ENCODE results near the gene C5orf34. TPM values are rescaled to one million over a fixed set of nuclear protein-coding genes. Genes with fewer than 3 reads are reported as not detected.
"Not testable (repeated sequence)": the region's sequence is repeated elsewhere in the genome, so short reads cannot be mapped to it uniquely, and the experiment has no call there.

The C5orf34 gene
- 0.73 and 1.4 TPM in 2 replicates for total RNA-seq

DNA sequence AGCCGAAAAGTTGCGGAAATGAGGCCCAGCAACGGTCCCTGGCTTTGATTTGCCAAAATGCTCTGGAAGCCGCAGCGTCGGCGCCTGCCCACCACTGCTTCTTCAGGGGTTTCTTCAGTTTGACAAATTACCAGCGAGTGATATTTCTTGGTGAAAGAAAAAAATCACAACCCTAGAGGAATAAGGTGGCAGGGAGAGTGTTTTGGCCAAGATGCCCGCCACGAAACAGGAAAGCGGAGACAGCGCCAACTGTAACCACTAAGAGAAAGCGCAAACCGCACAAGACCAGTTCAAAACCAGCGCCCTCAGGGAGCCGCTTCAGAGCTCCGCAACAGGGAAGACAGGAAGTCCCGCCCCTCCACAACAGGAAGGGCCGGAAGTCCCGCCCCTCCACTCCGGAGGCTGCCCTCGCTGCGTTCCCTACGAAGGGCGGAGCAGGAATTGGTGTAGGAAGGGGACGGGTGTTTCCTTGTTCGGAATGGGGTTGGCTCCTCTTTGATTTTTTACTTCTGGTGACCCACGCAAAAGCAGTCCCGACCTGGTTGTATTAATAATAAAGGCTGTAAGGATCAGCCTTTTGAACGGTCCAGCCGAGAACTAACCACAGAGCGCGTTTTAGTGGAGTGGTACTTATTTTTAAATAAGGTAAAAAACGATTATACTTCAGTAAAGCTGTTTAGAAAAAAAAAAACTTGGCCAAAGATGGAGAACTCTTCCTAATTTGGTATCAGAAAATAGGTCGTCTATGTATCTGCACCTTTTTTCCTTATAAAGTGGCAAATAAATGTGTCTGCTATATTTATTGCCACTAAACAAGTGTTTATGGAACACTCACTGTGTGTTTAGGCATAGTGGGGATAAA, at the start of gene C5orf34:
C5orf34 (minus strand) TSS at position 333 of the 862 bp plus-strand sequence. CDS start 5,809 bp downstream, outside the sequence.
- DNase-seq (ENCODE audit: extremely low read depth, low read depth, low spot score): peak; percentile 80

DNA sequence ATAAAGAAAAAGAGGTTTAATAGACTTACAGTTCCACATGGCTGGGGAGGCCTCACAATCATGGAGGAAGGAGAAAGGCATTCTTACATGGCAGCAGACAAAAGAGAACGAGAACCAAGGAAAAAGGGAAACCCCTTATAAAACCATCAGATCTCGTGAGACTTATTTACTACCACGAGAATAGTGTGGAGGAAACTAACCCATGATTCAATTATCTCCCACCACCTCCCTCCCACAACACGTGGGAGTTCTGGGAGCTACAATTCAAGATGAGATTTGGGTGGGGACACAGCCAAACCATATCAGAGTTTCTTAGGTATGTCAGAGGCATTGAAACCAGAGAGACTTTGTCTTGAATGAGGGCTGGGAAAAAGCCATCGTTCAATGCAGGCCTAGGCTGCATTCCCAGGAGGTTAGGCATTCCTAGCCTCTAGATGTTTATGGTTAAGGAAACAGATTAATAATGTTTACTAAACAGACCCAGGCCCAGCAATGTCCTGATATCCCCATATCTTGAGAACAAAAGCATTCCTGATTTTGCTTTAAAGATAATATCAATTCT, 49.4 kb upstream of the C5orf34 start:
- no peak for DNase-seq (ENCODE audit: extremely low read depth, low read depth, low spot score)

DNA sequence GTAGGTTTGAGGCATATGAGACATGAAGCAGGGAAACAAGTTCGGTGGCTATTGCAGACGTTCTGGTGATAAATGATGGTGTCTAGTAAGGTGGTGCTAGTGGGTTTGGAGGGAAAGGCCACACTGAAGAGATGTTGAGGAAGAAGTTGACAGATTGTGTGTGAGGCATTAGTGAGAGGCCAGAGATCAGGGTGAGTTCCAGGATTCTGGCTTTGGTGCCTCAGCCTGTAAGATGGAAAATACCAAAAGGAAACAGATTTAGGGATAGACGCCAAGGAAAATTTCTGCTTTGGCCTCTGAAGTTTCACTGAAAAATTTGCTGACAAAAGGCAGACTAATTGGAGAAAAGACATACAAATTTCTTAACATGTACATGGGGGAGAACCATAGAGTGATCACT, 48.4 kb upstream of the C5orf34 start:
- no peak for DNase-seq (ENCODE audit: extremely low read depth, low read depth, low spot score)

DNA sequence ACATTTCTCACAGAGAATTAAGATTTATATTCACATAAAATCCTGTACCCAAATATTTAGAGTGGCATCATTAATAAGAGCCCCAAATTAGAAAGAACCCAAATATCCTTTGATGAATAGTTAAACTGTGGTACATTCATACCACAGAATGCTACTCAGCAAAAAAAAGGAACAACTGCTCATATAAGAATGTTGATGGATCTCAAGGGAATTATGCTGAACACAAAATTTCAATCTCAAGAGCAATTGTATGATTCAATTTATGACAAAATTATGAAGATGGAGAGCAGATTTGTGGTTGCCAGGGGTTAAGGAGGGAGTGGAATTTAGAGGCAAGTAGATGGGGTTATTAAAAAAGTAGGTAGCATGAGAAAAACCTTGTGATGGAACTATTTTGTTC, 46.4 kb upstream of the C5orf34 start:
- no peak for DNase-seq (ENCODE audit: extremely low read depth, low read depth, low spot score)

DNA sequence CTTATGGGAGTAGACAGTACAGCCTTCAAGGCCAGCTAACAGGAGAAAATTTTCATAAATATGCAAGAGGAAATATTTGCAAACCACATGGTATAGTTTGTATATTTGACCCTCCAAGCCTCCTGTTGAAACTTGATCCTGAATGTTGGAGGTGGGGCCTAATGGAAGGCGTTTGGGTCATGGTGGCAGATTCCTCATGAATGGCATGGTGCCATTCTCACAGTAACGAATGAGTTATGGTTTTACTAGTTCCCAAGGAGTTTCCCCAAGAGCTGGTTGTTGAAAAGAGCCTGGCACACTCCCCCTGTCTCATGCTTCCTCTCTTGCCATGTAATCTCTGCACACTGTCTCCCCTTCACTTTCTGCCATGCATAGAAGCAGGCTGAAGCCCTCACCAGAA, 45.2 kb upstream of the C5orf34 start:
- DNase-seq (ENCODE audit: extremely low read depth, low read depth, low spot score): no peak

DNA sequence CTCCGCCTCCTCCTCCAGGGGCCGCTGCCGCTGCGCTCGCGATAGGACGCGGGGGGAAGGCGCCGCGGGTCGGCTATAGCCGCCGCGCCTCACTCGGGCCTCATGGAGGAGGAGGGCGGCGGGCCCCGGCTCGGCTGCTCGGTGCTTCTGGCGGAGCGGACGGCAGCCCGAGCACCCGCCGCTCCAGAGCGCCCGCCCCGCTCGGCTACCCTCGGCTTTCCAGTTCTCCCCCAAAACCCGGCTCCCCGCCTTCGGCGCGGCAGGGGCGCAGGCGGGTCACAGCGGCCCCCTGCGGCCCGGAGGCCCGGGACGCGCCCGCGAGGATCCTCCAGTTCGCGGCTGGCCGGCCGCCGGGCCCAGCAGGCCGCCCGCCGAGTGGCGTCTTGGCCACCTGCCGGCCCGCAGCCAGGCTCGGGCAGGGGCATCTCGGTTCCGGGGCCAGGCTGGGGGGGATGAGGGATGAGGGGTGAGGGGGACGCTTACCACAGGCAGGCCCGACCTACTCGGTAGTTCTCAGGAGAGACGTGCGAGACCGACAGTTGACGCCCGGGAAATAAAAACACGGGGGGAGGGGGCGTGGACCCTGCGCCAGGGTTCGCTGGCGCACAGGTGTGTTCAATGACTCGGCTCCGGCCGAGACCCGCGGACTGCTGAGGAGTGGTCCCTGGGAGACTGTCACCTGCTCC, 42.1 kb upstream of the C5orf34 start, which contains the start of gene PAIP1:
PAIP1 (minus strand) TSS at position 221 of the 686 bp plus-strand sequence. CDS start 231 bp downstream, outside the sequence.
- DNase-seq (ENCODE audit: extremely low read depth, low read depth, low spot score): no peak

- DNase-seq (ENCODE audit: extremely low read depth, low read depth, low spot score): not testable (repeated sequence)
Observed at GRCh38 chr5:43556607-43556856, 41.6 kb upstream of the C5orf34 start.

GRCh38 chr5:43555895-43556606, 41.1 kb upstream of the C5orf34 start:
- no peak for DNase-seq (ENCODE audit: extremely low read depth, low read depth, low spot score)

DNA sequence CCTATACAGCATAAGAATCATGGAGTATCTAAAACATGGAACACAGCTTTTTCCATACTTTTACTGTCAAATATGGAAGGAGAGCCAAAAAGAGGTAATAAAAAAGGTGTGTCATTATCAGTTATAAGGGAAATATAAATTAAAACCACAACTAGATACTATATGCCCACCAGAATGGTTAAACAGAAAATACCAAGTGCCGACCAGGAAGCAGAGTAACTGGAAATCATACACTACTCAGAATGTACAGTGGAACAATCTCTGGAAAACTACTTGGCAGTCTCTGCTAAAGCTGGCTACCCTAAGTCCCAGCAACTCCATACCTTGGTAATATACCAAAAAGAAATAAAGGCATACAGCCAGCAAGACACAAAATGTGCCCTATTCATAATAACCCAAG, 39.5 kb upstream of the C5orf34 start:
- DNase-seq (ENCODE audit: extremely low read depth, low read depth, low spot score): no peak

DNA sequence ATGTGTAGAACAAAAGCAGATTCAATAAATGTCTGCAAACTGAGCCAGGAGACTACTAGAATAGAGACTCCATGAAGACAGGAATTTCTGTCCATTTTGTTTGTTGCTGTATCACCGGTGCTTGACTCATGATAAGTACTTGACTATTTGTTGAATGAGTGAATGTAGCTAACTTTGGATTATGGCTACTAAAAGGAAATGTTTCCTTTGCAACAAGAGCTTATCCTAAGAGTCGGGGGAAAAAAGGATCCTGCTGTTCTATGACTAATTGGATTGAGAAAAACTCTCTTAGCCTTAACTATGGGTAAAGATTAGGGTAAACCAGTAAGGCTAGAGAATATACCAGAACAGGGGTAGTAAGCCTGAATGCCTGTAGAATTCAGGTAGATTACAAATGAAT, 38.4 kb upstream of the C5orf34 start:
- no peak for DNase-seq (ENCODE audit: extremely low read depth, low read depth, low spot score)

DNA sequence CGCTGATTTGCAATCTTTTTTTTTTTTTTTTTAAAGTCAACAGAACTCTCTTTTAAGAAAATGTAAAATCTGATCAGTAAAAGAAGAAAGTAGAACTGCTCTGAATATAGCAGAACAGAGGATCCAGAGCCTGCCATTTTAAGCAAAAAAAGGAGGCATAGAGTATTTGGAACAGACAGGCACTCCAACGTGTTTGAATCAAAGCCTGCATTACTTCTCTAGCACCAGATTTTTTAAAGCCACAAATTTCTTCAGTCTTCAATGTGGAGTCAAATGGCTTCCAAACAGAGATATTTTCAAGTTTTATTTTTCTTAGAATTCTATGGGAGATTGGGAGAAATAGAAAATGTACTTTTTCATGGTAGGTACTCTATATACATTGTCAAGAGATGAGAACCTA, 36.8 kb upstream of the C5orf34 start:
- DNase-seq (ENCODE audit: extremely low read depth, low read depth, low spot score): no peak

GRCh38 chr5:43549272-43549671, 34.3 kb upstream of the C5orf34 start:
- DNase-seq (ENCODE audit: extremely low read depth, low read depth, low spot score): not testable (repeated sequence)

GRCh38 chr5:43548358-43548757, 33.4 kb upstream of the C5orf34 start:
- no peak for DNase-seq (ENCODE audit: extremely low read depth, low read depth, low spot score)

- no peak for DNase-seq (ENCODE audit: extremely low read depth, low read depth, low spot score)
Observed at GRCh38 chr5:43547532-43547931, 32.6 kb upstream of the C5orf34 start.

GRCh38 chr5:43543434-43543833, 28.5 kb upstream of the C5orf34 start:
- no peak for DNase-seq (ENCODE audit: extremely low read depth, low read depth, low spot score)

DNA sequence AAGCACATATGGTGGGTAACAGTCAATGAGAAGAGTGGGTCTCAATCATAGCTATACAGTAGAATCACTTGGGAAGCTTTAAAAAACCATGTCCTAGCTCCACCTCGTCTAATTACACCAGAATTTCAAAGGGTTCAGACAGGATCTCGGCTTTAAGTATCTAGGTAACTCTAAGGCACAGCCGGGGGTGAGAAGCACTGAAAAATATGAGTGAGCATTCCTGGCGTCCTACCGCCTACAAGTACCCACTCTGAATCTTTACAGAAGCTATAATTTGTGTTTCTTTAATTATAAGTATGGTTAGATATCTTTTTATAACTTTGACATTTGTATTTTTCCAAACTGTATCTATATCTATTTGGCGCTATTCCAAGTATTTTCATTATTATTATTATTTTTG, 25.8 kb upstream of the C5orf34 start:
- no peak for DNase-seq (ENCODE audit: extremely low read depth, low read depth, low spot score)

GRCh38 chr5:43536972-43537371, 22.0 kb upstream of the C5orf34 start:
- DNase-seq (ENCODE audit: extremely low read depth, low read depth, low spot score): no peak

GRCh38 chr5:43533646-43534045, 18.7 kb upstream of the C5orf34 start:
- no peak for DNase-seq (ENCODE audit: extremely low read depth, low read depth, low spot score)

- DNase-seq (ENCODE audit: extremely low read depth, low read depth, low spot score): no peak
Observed at GRCh38 chr5:43530648-43531047, 15.7 kb upstream of the C5orf34 start.

GRCh38 chr5:43523662-43524072, 8.7 kb upstream of the C5orf34 start:
- no peak for DNase-seq (ENCODE audit: extremely low read depth, low read depth, low spot score)

DNA sequence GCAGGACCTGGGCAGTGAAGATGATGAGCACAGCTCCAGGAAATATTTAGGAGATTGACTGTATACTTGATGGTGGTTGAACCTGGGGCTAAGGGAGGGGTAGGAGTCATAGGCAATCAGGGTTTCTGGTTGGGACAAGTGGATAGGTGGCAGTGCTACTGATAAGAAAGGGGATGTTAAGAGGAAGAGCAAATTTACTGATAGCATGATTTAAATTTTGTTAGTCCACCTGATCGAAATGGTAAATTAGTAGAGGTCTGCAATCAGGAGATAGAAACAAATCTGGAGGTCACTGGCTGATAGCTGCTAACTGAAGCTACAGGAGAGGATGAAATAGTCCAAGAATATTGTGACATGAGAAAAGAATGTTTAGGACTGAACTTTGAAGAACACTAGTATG, 5.7 kb upstream of the C5orf34 start:
- DNase-seq (ENCODE audit: extremely low read depth, low read depth, low spot score): no peak

Measured in glomerular endothelial cell (primary cell).